ENCODE data around the gene EEF1AKMT2.

The EEF1AKMT2 gene

DNA sequence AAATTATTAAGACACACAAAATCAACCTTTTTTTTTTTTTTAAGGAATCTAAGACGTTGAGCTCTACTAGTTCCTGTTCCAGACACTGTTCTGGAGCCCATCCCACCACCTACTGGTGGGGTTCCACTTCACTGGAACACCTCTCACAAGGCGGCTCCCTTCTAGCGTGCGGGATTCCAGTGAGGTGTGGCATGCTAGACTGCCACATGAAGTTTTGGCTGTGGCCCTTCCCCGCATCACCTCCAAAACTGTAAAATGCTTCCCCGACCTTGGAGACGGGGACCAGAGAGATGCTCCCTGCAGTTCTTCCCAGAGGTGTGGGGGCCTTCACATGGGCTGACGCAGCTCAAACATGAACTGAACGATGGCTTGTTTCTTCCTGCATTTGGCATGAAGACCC, 60.1 kb downstream of the EEF1AKMT2 start:
- no peaks in the 10 kb centered on the region for H3K9me3 ChIP-seq (ENCODE audit: low read length)
- H2AFZ ChIP-seq (ENCODE audit: low read depth, low read length): no peak overlapping the region
- H3K27me3 ChIP-seq (ENCODE audit: insufficient read depth, low read length): no peaks in the 10 kb centered on the region
- peaks cover 6% of the 10 kb centered on the region for H3K36me3 ChIP-seq (ENCODE audit: insufficient read depth, low read length)
- no peak overlapping the region for H3K4me3 ChIP-seq (ENCODE audit: low read length)
- no peaks in the 10 kb centered on the region for H3K4me1 ChIP-seq (ENCODE audit: insufficient read depth, low read length)

DNA sequence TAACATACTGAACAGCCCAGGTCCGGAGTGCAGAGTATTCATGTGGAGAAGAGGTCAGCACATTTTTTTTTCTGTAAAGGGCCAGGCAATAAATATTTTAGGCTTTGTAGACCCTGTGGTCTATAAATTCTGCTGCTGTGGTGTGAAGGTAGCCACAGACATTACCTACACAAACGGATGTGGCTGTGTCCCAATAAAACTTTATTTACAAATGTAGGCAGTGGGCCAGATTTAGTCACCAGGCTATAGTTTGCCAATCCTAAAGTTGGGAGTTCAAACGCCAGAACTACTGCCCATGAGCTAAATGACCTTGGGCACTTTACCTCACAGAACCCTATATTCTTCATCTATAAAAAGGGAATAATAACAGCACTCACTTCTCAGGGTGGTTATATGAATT, 60.9 kb downstream of the EEF1AKMT2 start:
- Histone ChIP-seq H2AFZ (ENCODE audit: low read depth, low read length) (no peak overlapping the region), H3K27me3 (ENCODE audit: insufficient read depth, low read length) (no peaks in the 10 kb centered on the region), H3K4me1 (ENCODE audit: insufficient read depth, low read length) (no peaks in the 10 kb centered on the region), H3K4me3 (ENCODE audit: low read length) (no peak overlapping the region), H3K36me3 (ENCODE audit: insufficient read depth, low read length) (peaks cover 8% of the 10 kb centered on the region), H3K9me3 (ENCODE audit: low read length) (no peaks in the 10 kb centered on the region)

DNA sequence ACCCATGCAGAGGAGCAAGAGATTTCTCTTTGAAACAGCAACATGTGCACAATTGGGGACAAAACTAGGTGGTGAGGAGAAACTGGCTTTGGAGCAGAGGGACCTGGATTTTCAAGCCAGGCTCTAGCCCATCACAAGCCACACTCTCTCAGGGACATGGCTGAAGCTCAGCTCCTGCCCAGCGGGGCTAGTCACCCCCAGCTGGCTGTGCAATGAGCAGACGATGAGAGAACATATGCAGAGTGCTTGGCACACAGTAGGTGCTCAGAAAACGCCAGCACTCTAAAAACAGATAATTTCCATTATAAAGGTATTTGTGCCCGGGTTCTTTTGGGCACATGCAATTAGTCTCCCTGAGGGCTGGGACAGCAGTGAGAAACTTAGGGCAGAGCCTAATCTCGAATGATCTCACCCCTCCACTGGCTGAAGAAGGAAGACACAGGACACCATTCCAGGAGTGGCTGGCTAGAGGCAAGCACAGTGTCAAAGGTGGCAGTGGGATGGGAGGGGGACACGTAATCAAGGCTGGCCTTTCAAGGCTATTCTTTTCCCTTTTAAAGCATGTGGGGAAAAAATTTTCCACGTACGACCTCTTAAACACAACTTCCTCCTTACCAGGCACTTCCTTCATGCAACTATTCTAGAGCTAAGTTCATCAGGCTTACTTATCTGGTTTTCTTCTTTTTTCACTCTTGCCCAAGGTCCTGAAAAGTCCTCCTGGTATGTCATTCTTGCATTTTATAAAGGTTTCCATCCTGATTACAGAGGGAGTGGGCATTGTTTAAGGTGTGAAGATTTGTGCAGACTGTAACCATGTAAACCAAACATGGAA, 62.6 kb downstream of the EEF1AKMT2 start:
- Histone ChIP-seq H2AFZ (ENCODE audit: low read depth, low read length) (no peak overlapping the region), H3K4me1 (ENCODE audit: insufficient read depth, low read length) (peaks cover 16% of the 10 kb centered on the region), H3K4me3 (ENCODE audit: low read length) (no peak overlapping the region), H3K27me3 (ENCODE audit: insufficient read depth, low read length) (no peaks in the 10 kb centered on the region), H3K9me3 (ENCODE audit: low read length) (no peaks in the 10 kb centered on the region), H3K36me3 (ENCODE audit: insufficient read depth, low read length) (peaks cover 8% of the 10 kb centered on the region)

DNA sequence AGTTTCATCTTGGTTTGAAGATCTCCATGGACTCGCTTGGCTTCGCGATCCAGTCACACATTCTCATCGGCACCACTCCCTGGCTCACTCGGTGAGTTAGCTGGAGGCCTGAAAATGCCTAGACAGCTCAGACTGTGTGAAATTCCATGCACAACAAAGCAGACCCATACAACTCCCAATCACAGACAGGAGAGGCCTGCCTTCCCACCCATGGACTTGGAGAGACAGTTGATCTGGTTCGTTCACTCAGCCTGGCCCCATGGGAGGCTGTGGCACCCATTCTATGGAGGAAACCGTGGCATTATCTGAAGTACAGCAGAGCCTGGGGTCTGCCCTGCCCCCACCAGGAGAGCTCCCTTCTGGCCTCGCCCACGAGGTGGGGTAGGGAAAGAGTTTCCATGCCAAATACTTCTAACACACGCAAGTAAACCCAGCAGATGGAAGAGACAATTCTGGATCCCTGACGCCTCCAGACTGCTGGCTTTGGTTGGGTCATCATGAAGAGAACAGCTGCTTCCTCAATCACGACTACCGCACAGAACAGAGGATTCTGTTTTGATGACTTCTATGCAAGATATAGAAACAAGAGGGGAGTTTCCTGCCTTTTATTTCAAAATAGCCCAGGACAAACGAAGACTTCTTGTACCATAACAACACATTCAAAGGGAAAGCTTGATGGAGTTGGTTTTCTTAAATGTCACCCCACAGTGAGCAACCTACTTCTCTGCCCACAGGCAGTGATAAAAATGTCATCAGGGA, 63.4 kb downstream of the EEF1AKMT2 start:
- peaks cover 8% of the 10 kb centered on the region for H3K36me3 ChIP-seq (ENCODE audit: insufficient read depth, low read length)
- H2AFZ ChIP-seq (ENCODE audit: low read depth, low read length): no peak overlapping the region
- H3K9me3 ChIP-seq (ENCODE audit: low read length): no peaks in the 10 kb centered on the region
- H3K27me3 ChIP-seq (ENCODE audit: insufficient read depth, low read length): no peaks in the 10 kb centered on the region
- no peak overlapping the region for H3K4me3 ChIP-seq (ENCODE audit: low read length)
- H3K4me1 ChIP-seq (ENCODE audit: insufficient read depth, low read length): peaks cover 24% of the 10 kb centered on the region

DNA sequence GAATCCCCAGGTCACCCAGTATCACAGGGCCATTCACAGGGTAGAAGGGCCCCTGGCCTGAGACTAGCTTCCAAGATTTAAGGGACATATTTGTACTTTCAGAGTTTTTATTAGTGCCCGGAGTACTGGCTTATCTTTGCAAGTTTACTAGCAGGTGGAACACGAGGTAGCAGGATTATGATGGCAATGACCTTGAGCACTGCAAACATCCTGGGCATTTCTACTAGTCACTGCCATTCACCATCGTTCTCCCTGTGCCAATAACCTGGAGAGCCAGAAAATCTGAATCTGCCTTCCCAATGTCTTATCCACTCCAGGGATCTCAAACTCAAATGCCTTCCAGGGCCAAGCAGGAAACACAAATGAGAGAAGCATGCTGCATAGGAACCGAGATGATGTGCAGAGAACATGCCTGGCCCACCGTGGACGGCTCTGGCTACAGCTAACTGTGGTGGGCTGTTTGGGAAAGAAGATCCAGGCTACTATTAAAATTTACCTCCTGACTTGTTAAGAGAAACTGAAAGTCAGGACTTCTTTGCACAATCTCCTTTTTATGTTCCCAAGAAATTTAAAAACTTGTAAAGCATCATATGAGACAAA, 64.2 kb downstream of the EEF1AKMT2 start:
- Histone ChIP-seq H3K4me1 (ENCODE audit: insufficient read depth, low read length) (peaks cover 28% of the 10 kb centered on the region), H3K36me3 (ENCODE audit: insufficient read depth, low read length) (peaks cover 8% of the 10 kb centered on the region), H3K27me3 (ENCODE audit: insufficient read depth, low read length) (no peaks in the 10 kb centered on the region), H3K4me3 (ENCODE audit: low read length) (no peak overlapping the region), H3K9me3 (ENCODE audit: low read length) (no peaks in the 10 kb centered on the region), H2AFZ (ENCODE audit: low read depth, low read length) (no peak overlapping the region)

DNA sequence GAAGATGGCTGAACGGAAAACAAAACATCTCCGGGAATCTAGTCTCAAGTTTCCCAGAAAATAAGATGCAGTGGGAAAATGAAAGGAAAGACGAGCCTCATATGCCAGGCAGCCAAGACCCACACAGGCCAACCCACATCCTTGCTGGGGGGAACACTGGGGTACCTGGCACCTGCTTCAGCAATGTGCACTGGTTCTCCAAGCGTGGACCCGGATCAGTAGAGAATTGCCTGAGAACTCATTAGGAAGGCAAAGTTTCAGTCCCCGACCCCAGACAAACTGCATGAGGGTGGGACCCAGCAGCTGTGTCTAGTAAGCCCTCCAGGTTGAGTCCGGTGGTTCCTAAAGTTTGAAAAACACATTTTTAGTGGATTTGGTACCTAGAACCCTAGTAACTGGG, 65.9 kb downstream of the EEF1AKMT2 start:
- no peak overlapping the region for H2AFZ ChIP-seq (ENCODE audit: low read depth, low read length)
- H3K4me1 ChIP-seq (ENCODE audit: insufficient read depth, low read length): peaks cover 28% of the 10 kb centered on the region
- no peaks in the 10 kb centered on the region for H3K27me3 ChIP-seq (ENCODE audit: insufficient read depth, low read length)
- peaks cover 12% of the 10 kb centered on the region for H3K36me3 ChIP-seq (ENCODE audit: insufficient read depth, low read length)
- H3K9me3 ChIP-seq (ENCODE audit: low read length): no peaks in the 10 kb centered on the region
- H3K4me3 ChIP-seq (ENCODE audit: low read length): no peak overlapping the region

DNA sequence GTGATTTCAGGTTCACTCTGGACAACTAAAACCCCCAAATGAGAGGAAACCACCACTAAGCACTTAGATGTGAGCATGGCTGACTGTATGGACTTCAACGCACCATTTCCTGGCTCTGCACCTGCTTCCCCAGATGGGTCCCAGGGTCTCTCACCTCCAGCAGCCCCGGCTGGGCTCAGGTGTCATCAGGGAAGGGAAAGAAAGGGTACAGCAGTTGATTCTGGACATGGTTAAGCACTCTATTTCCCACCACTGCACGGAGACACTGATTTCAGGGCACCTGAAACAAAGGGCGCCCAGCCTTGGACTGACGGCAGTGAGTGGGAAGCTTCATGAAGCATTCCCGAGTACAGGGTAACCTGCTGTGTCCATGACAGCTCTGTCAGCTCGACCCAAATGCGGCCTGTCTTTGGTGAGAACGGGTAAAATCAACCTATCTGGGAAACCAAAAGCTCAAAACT, 66.5 kb downstream of the EEF1AKMT2 start:
- Histone ChIP-seq H3K27me3 (ENCODE audit: insufficient read depth, low read length) (no peaks in the 10 kb centered on the region), H3K4me3 (ENCODE audit: low read length) (no peak overlapping the region), H3K4me1 (ENCODE audit: insufficient read depth, low read length) (peaks cover 28% of the 10 kb centered on the region), H3K9me3 (ENCODE audit: low read length) (no peaks in the 10 kb centered on the region), H2AFZ (ENCODE audit: low read depth, low read length) (no peak overlapping the region), H3K36me3 (ENCODE audit: insufficient read depth, low read length) (peaks cover 12% of the 10 kb centered on the region)

DNA sequence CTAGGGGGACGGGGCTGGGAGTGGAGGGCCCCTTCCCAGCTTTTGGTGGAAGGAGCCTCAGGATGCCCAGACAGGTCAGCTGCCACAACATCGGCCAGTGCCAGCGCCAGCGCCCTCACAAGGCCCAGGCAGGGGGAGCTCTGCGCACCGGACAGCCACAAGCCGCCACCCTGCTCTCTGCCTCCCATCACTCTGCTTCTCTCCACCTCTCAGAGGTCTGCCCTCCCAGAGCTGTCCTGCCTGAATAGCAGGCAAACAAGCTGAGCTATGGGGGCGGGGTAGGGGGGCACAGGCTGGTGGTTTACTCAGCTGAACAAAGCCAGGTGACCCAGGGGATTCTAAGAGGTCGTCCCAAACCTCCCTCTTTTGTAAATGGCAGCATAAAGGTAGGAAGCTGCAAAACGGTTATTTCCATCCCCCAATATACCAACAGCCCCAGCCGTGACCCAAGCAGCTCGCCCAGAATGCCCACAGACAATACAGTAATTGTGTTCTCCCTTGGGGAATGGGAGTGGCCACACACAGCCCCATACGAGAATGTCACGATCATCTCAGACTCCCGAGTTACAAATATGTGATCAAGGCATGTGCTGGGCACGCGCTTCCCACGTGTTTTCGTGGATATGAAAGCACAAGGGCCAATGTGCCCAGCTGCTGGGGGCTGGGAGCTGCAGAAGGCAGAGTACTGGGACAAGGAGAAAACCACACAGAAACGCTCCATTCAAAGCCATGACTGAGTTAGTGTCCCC, 67.2 kb downstream of the EEF1AKMT2 start:
- Histone ChIP-seq H3K27me3 (ENCODE audit: insufficient read depth, low read length) (no peaks in the 10 kb centered on the region), H3K4me3 (ENCODE audit: low read length) (no peak overlapping the region), H3K4me1 (ENCODE audit: insufficient read depth, low read length) (peaks cover 28% of the 10 kb centered on the region), H3K9me3 (ENCODE audit: low read length) (no peaks in the 10 kb centered on the region), H3K36me3 (ENCODE audit: insufficient read depth, low read length) (peaks cover 11% of the 10 kb centered on the region), H2AFZ (ENCODE audit: low read depth, low read length) (no peak overlapping the region)

DNA sequence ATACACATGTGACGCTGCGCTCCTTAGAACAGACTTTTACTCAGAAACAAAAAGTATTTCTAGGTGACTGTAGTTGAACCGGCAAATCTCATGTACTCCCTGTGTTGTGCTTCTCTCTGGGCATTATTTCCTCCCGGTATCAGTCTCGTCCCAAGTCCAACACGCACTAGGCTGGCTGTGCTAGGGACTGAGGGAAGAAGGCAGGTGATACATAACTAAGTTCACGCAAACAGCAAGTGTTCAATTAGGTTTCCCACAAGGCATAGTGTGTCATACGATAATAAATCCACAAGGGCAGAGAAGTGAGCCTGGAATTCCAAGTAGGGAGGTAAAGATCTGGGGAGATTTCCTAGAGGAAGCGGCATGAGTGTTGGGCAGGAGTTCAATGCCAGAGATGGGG, 67.9 kb downstream of the EEF1AKMT2 start:
- H3K36me3 ChIP-seq (ENCODE audit: insufficient read depth, low read length): peaks cover 9% of the 10 kb centered on the region
- no peak overlapping the region for H3K4me3 ChIP-seq (ENCODE audit: low read length)

DNA sequence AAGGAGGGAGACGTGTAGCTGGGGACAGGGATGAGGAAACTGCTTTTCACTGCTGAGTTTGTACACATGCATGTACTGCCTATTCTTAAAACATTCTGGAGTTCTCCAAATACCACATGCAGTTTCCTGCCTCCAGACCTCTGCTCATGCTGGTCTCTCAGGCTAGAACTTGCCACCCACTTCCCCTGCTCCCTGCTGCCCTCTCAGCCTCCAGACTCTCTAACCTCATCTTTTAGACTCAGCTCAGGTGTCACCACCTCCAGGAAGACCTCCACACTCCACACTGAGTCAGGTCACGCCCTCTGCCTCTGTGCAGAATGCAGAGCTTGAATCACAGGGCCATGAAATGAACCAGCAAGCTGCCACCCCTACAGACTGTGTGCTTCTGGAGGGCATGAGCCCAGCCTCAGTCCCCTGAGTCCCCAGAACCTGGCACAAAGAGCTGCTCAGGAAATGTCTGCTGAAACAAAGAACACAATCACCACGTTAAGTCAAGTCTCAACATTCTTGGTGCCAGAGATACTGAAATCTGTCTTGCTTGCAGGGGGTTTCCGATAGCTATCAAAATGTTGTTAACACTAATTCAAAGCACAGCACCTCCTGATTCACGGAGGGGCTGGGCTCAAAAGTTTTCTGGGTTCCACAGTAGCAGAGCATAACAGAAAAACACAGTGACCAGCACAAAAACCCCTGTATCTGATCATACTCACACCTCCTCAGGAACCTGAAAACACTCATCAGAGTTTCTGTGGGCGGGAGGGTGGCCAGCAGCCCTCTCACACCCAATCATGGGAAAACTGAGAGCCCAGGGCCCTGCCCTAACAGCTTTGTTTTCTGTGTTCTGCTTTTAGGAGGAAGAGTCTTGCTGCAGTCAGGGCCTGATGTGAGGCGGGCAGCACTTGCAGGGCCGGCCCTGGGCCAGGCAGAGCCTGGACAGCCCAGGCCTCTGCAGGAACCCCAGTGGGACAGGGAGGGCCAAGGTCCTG, 68.6 kb downstream of the EEF1AKMT2 start:
- no peaks in the 10 kb centered on the region for H3K27me3 ChIP-seq (ENCODE audit: insufficient read depth, low read length)
- H3K4me3 ChIP-seq (ENCODE audit: low read length): no peak overlapping the region
- peaks cover 9% of the 10 kb centered on the region for H3K36me3 ChIP-seq (ENCODE audit: insufficient read depth, low read length)
- no peaks in the 10 kb centered on the region for H3K9me3 ChIP-seq (ENCODE audit: low read length)
- H2AFZ ChIP-seq (ENCODE audit: low read depth, low read length): no peak overlapping the region
- H3K4me1 ChIP-seq (ENCODE audit: insufficient read depth, low read length): peaks cover 28% of the 10 kb centered on the region

More for the DNA sequence above, 67.9 kb downstream of the EEF1AKMT2 start:
- H3K27me3 ChIP-seq (ENCODE audit: insufficient read depth, low read length): no peaks in the 10 kb centered on the region
- H2AFZ ChIP-seq (ENCODE audit: low read depth, low read length): no peak overlapping the region
- H3K4me1 ChIP-seq (ENCODE audit: insufficient read depth, low read length): peaks cover 28% of the 10 kb centered on the region
- H3K9me3 ChIP-seq (ENCODE audit: low read length): no peaks in the 10 kb centered on the region

DNA sequence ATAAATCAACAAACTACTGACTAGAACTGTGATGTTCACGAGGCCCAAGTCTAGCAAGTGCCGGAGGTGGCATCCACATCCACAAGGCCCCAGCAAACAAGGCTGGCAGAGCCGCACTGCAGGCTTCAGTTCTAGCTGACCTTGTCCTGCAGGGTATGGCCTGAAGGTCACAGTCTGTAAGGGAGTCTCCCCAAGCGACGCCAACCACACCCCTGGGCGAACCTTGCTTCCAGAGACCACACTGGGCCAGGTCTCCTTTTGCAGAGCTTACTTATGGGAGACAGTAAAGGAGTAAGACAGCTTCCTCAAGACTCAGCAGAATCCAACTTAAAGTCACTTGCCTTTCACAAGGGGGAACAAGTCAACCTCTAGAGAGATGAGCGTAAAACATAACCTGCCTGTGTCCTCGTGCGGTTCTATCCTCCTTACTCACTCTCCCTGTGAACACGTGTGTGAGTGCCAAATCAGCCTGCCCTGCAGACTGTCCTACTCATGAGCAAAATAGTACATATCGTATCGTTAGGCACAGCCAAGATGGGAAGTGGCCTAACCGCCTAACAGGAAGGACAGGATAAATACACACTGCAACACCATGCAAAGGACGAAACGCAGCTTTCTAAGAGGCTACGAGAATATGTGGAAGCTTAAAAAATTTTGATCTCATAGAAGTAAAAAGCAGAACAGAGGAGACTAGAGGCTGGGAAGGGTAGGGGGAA, 70.2 kb downstream of the EEF1AKMT2 start:
- no peaks in the 10 kb centered on the region for H3K9me3 ChIP-seq (ENCODE audit: low read length)
- H3K36me3 ChIP-seq (ENCODE audit: insufficient read depth, low read length): peaks cover 6% of the 10 kb centered on the region
- no peak overlapping the region for H3K4me3 ChIP-seq (ENCODE audit: low read length)
- no peak overlapping the region for H2AFZ ChIP-seq (ENCODE audit: low read depth, low read length)
- peaks cover 28% of the 10 kb centered on the region for H3K4me1 ChIP-seq (ENCODE audit: insufficient read depth, low read length)
- no peaks in the 10 kb centered on the region for H3K27me3 ChIP-seq (ENCODE audit: insufficient read depth, low read length)
